Thoracic aorta (tissue), 2 donors: ENCODE results near the gene RPL22. TPM values are rescaled to one million over a fixed set of nuclear protein-coding genes. Genes with fewer than 3 reads are reported as not detected.

ENCODE experiments used
- ATAC-seq: fragments of 150-250 bp; one replicate; pipeline ENCODE4 v1.8.0; 2017; ENCODE audit warnings: low read depth; ENCODE audit not compliant: insufficient number of reproducible peaks, low FRiP score
- DNase-seq: peaks from one replicate; pipeline ENCODE4 v3.0.0-alpha.2; 2020; ENCODE audit warnings: low spot score
- H3K27ac ChIP-seq, 2 donors: fragments of 200-600 bp; sonication (generic); 1 replicate in 1 of 2; 2 replicates in 1 of 2; pipeline ENCODE4 v1.5.1; 2016; ENCODE audit warnings: mild to moderate bottlenecking in 2 of 2, moderate library complexity in 2 of 2
- H3K27me3 ChIP-seq: fragments of 200-600 bp; sonication (generic); replicated peaks from 2 replicates; pipeline ENCODE4 v1.6.0; 2016; ENCODE audit warnings: mild to moderate bottlenecking; ENCODE audit not compliant: insufficient read depth
- H3K36me3 ChIP-seq: fragments of 200-600 bp; sonication (generic); one replicate; pipeline ENCODE4 v1.5.1; 2016
- H3K4me1 ChIP-seq, 2 donors: fragments of 200-600 bp; sonication (generic); 1 replicate in 1 of 2; 2 replicates in 1 of 2; pipeline versions ENCODE4 v1.5.1 to v1.6.0; 2016; ENCODE audit warnings: low read depth in 2 of 2, mild to moderate bottlenecking in 1 of 2; ENCODE audit not compliant: control insufficient read depth in 1 of 2
- H3K4me3 ChIP-seq: fragments of 200-600 bp; sonication (generic); 2 replicates; pipeline ENCODE4 v1.5.1; 2016; ENCODE audit warnings: mild to moderate bottlenecking
- H3K9me3 ChIP-seq: fragments of 200-600 bp; sonication (generic); 2 replicates; pipeline ENCODE4 v1.5.1; 2016
- total RNA-seq, 2 donors: library from RNA; depleted of rRNA; stranded (reverse); fragments of >200 nt; gene quantifications; one replicate each; pipeline versions ENCODE4 v1.1.0 to v1.2.3, GENCODE V29; 2016
- TF ChIP-seq, protein P1 (sequence below): fragments of 200-600 bp; sonication (generic); IDR thresholded peaks from one replicate; pipeline ENCODE4 v1.5.1; 2019; ENCODE audit warnings: antibody characterized with exemption

Gene RPL22
- total RNA-seq, 2 donors from 2014 or later = 80.4 to 130 TPM

- Histone ChIP-seq H3K36me3 (no peaks in the 10 kb centered on the region), H3K4me1 (peaks cover 9 to 22% of the 10 kb centered on the region in 2 donors), H3K27me3 (peaks cover 28% of the 10 kb centered on the region), H3K27ac (no peak overlapping the region), H3K9me3 (no peaks in the 10 kb centered on the region), H3K4me3 (no peak overlapping the region)
- DNase-seq = no peak
- TF ChIP-seq, protein P1, sequence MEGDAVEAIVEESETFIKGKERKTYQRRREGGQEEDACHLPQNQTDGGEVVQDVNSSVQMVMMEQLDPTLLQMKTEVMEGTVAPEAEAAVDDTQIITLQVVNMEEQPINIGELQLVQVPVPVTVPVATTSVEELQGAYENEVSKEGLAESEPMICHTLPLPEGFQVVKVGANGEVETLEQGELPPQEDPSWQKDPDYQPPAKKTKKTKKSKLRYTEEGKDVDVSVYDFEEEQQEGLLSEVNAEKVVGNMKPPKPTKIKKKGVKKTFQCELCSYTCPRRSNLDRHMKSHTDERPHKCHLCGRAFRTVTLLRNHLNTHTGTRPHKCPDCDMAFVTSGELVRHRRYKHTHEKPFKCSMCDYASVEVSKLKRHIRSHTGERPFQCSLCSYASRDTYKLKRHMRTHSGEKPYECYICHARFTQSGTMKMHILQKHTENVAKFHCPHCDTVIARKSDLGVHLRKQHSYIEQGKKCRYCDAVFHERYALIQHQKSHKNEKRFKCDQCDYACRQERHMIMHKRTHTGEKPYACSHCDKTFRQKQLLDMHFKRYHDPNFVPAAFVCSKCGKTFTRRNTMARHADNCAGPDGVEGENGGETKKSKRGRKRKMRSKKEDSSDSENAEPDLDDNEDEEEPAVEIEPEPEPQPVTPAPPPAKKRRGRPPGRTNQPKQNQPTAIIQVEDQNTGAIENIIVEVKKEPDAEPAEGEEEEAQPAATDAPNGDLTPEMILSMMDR = no peak
- no peak for ATAC-seq
Observed at GRCh38 chr1:6239213-6239752, 39.9 kb upstream of the RPL22 start.

GRCh38 chr1:6237093-6237492 is 37.7 kb upstream of the RPL22 start:
- Histone ChIP-seq H3K27me3 (peaks cover 19% of the 10 kb centered on the region), H3K9me3 (no peaks in the 10 kb centered on the region), H3K4me3 (no peak overlapping the region), H3K36me3 (no peaks in the 10 kb centered on the region), H3K4me1 (peaks cover 9 to 19% of the 10 kb centered on the region in 2 donors), H3K27ac (no peak overlapping the region)
- ATAC-seq (no peak), DNase-seq (no peak)
- TF ChIP-seq, protein P1 = no peak

GRCh38 chr1:6235296-6235677 is 35.9 kb upstream of the RPL22 start:
- Histone ChIP-seq H3K36me3 (peaks cover 7% of the 10 kb centered on the region), H3K4me1 (peaks cover 9 to 12% of the 10 kb centered on the region in 2 donors), H3K4me3 (peak overlapping the region; percentile 85), H3K27me3 (peaks cover 7% of the 10 kb centered on the region), H3K27ac (no peak overlapping the region), H3K9me3 (no peaks in the 10 kb centered on the region)
- ATAC-seq = no peak
- no peak for DNase-seq
- TF ChIP-seq, protein P1 = no peak

- Histone ChIP-seq H3K4me3 (peak overlapping the region; percentile 85), H3K36me3 (peaks cover 12% of the 10 kb centered on the region), H3K27ac (no peak overlapping the region), H3K9me3 (no peaks in the 10 kb centered on the region), H3K27me3 (peaks cover under 1% of the 10 kb centered on the region), H3K4me1 (peaks cover 9 to 12% of the 10 kb centered on the region in 2 donors)
- no peak for ATAC-seq
- DNase-seq = no peak
- TF ChIP-seq, protein P1 = no peak
Observed at GRCh38 chr1:6234502-6235295, 35.3 kb upstream of the RPL22 start.

- Histone ChIP-seq H3K36me3 (peaks cover 17% of the 10 kb centered on the region), H3K27ac (no peak overlapping the region), H3K4me3 (no peak overlapping the region), H3K4me1 (peaks cover 9 to 12% of the 10 kb centered on the region in 2 donors), H3K9me3 (no peaks in the 10 kb centered on the region), H3K27me3 (no peaks in the 10 kb centered on the region)
- DNase-seq (no peak), ATAC-seq (no peak)
- TF ChIP-seq, protein P1 = no peak
Observed at GRCh38 chr1:6233376-6233775, 34.0 kb upstream of the RPL22 start.
